Calu3 (cell line): Measurements from ENCODE around the gene SECISBP2L. TPM values are rescaled to one million over a fixed set of nuclear protein-coding genes. Genes with fewer than 3 reads are reported as not detected.

Source experiments
- BruUV-seq: library from RNA; stranded (reverse); fragments of 400-500 nt; replicated peaks from 2 replicates; lab custom pipeline; 2021; lab: Mats Ljungman, UMichigan
- CTCF ChIA-PET: fragments of 300-600 bp; sonication (Branson Sonifier 250); formaldehyde crosslinking; loops from one replicate; lab custom pipeline; 2022; ENCODE audit warnings: antibody characterized with exemption; lab: Charles Lee
- DNase-seq: peaks from one replicate; pipeline ENCODE4 v3.0.0; 2022
- H3K27ac Mint-ChIP-seq: one replicate; pipeline ENCODE4 v1.8.0; 2022; ENCODE audit warnings: mixed read lengths; ENCODE audit not compliant: unreplicated experiment
- H3K27me3 Mint-ChIP-seq: one replicate; pipeline ENCODE4 v1.8.0; 2022; ENCODE audit warnings: mixed read lengths; ENCODE audit not compliant: unreplicated experiment
- H3K36me3 Mint-ChIP-seq: one replicate; pipeline ENCODE4 v1.8.0; 2022; ENCODE audit warnings: mild to moderate bottlenecking, moderate library complexity, mixed read lengths; ENCODE audit not compliant: insufficient read depth, unreplicated experiment
- H3K4me1 Mint-ChIP-seq: one replicate; pipeline ENCODE4 v1.8.0; 2022; ENCODE audit warnings: mild to moderate bottlenecking, low read depth, mixed read lengths; ENCODE audit not compliant: unreplicated experiment
- H3K4me3 Mint-ChIP-seq: one replicate; pipeline ENCODE4 v1.8.0; 2022; ENCODE audit warnings: mild to moderate bottlenecking, low read depth, moderate library complexity, mixed read lengths; ENCODE audit not compliant: unreplicated experiment
- H3K9me3 Mint-ChIP-seq: one replicate; pipeline ENCODE4 v1.8.0; 2022; ENCODE audit warnings: low read depth, mixed read lengths; ENCODE audit not compliant: unreplicated experiment
- CTCF ChIP-seq: fragments of 200-600 bp; IDR thresholded peaks from one replicate; pipeline ENCODE4 v1.8.0; 2022; ENCODE audit warnings: antibody characterized with exemption; ENCODE audit not compliant: unreplicated experiment
- intact Hi-C: fragments of 100-400 bp; cut with micrococcal nuclease; formaldehyde crosslinking; loops from one replicate; pipeline ENCODE4 v1.10.0; 2022; ENCODE audit not compliant: unreplicated experiment
- total RNA-seq: library from RNA; stranded (reverse); gene quantifications from 2 replicates; pipeline ENCODE4 v1.2.3, GENCODE V29; 2022

The SECISBP2L gene
- total RNA-seq, 1 experiment from 2014 or later: 32.6 TPM

- Mint-ChIP-seq H3K9me3 (no peaks in the 10 kb centered on the region), H3K27ac (no peak overlapping the region), H3K27me3 (no peaks in the 10 kb centered on the region), H3K36me3 (no peaks in the 10 kb centered on the region), H3K4me3 (no peak overlapping the region), H3K4me1 (no peaks in the 10 kb centered on the region)
- BruUV-seq: no TSS peak
- no peak for TF ChIP-seq CTCF
- DNase-seq: no peak
- intact Hi-C loops: no loop called here
- CTCF ChIA-PET: no interaction called here
These were observed 22.9 kb downstream of the SECISBP2L start for GRCh38 chr15:49023354-49023753.

- no peaks in the 10 kb centered on the region for H3K4me1 Mint-ChIP-seq
- no peaks in the 10 kb centered on the region for H3K27me3 Mint-ChIP-seq
- CTCF ChIA-PET: no interaction called here
- H3K9me3 Mint-ChIP-seq: no peaks in the 10 kb centered on the region
- no peak for TF ChIP-seq CTCF
- BruUV-seq: no TSS peak
- peaks cover 4% of the 10 kb centered on the region for H3K36me3 Mint-ChIP-seq
- intact Hi-C loops: no loop called here
- H3K27ac Mint-ChIP-seq: no peak overlapping the region
- no peak overlapping the region for H3K4me3 Mint-ChIP-seq
- no peak for DNase-seq
These were observed 30.4 kb downstream of the SECISBP2L start for GRCh38 chr15:49015896-49016295.

- H3K27ac Mint-ChIP-seq: no peak overlapping the region
These were observed 46.9 kb downstream of the SECISBP2L start for GRCh38 chr15:48999314-48999713.

DNA sequence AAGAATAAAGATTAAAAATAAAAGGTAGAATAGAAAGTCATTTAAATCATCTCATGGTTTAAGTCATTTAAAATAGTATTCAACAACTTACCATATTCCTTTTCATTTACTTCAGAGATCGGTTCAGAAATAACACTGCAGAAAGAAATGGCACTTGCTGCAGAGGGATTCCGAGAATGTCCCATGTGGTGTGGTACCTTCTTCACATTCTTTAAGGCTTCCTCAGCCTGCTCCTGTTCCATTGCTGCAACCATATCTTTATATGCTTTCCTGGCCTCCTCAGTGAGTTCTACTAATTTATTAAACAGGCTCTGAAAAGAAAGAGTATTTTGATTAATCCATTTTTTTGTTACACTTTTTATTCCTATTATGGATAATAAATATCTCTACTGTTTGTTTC is 50.0 kb downstream of the SECISBP2L start:
- Mint-ChIP-seq H3K4me1 (no peaks in the 10 kb centered on the region), H3K36me3 (no peaks in the 10 kb centered on the region), H3K27ac (no peak overlapping the region), H3K27me3 (no peaks in the 10 kb centered on the region), H3K4me3 (no peak overlapping the region), H3K9me3 (no peaks in the 10 kb centered on the region)
- CTCF ChIA-PET: no interaction called here
- BruUV-seq: no TSS peak
- intact Hi-C loops: no loop called here
- DNase-seq: no peak
- TF ChIP-seq CTCF: no peak

More at GRCh38 chr15:48999314-48999713, 46.9 kb downstream of the SECISBP2L start:
- TF ChIP-seq CTCF: no peak
- Mint-ChIP-seq H3K36me3 (no peaks in the 10 kb centered on the region), H3K9me3 (peaks cover 2% of the 10 kb centered on the region), H3K27me3 (no peaks in the 10 kb centered on the region), H3K4me3 (no peak overlapping the region), H3K4me1 (no peaks in the 10 kb centered on the region)
- intact Hi-C loops: no loop called here
- DNase-seq: no peak
- CTCF ChIA-PET: no interaction called here
- no TSS peak for BruUV-seq
